OCI-LY3 (cell line): ENCODE measurements around the gene CAMK1D.

ENCODE experiments used
- CTCF ChIP-seq: fragments of 200-600, 300-600 bp; sonication (generic); IDR thresholded peaks from 2 replicates; pipeline ENCODE4 v1.5.1; 2014; ENCODE audit warnings: antibody characterized with exemption, low read length, low read depth
- EZH2phosphoT487 ChIP-seq: fragments of 200-600 bp; shearing (Covaris generic); IDR thresholded peaks from 2 replicates; pipeline ENCODE4 v1.6.1; 2018; ENCODE audit warnings: antibody characterized with exemption, mixed run types, low read depth

DNA sequence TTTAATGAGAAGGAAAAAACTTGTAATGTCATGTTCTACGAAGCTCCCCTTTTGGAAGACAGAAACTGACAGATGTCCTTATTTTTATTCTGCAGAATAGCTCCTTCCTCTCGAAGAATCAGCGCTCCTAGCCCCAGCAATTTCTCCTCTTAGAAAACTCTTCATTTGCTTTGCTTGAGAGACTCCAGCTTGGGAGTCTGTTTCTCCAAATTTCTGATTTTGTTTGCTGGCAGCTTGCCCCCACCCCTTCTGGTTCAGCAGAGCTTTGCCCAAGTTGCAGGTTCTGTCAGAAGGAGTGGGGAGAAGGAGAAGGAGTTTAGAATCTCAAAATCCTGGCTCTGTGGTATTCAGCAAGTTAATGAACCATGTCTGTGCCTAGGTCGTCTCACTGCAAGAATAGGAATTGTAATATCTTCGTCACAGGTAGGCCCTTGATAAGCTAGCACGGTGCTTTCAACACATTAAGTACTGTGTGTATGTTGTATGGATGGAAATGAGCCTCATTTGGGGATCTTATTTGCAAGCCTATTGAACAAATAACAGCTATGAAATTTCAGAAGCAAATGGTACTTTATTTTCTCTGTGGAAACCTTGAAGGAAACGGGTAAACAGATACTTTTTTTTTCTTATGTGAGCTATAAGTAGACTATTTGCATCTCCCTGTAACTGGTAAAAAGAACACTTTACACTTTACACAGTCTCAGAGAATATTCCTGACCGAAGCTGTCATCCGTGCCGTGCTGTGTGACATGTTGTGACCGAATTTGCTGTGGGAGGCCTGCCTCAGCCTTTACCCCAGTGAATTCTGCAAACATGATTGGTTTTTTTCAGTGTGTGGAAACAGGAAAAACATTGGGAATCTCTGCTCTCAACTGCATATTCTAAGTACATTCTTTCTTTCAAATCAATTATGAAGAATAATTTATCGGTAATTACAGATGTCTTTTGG is 290.9 kb downstream of the CAMK1D start:
- TF ChIP-seq CTCF = no peak
- TF ChIP-seq EZH2phosphoT487 = no peak
